Measurements from ENCODE around the gene NEUROD4.

DNA sequence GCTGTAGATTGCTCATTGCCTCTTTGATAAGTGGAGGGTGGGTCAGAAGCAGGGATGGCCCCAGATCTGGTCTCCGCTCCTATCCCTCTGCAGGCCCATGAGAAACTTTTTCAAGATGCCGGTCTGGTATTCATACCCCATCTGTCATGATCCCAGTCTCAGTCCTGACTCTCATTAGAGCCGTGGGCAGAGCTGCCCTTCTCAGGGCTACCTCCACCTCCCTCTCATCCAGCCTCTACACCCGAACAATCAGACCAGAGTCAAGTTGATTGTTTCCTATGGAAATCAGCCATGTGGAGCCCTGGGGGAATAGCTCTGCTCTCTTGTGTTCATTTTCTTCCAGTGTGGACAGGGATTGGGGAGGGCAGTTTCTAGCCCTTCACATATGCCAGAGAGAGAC, 45.8 kb downstream of the NEUROD4 start:
- TF ChIP-seq, protein P1, sequence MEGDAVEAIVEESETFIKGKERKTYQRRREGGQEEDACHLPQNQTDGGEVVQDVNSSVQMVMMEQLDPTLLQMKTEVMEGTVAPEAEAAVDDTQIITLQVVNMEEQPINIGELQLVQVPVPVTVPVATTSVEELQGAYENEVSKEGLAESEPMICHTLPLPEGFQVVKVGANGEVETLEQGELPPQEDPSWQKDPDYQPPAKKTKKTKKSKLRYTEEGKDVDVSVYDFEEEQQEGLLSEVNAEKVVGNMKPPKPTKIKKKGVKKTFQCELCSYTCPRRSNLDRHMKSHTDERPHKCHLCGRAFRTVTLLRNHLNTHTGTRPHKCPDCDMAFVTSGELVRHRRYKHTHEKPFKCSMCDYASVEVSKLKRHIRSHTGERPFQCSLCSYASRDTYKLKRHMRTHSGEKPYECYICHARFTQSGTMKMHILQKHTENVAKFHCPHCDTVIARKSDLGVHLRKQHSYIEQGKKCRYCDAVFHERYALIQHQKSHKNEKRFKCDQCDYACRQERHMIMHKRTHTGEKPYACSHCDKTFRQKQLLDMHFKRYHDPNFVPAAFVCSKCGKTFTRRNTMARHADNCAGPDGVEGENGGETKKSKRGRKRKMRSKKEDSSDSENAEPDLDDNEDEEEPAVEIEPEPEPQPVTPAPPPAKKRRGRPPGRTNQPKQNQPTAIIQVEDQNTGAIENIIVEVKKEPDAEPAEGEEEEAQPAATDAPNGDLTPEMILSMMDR (IDR thresholded peaks at IDR 0.05): no peak
- TF ChIP-seq POLR2A (IDR thresholded peaks at IDR 0.05): no peak

Data from esophagus squamous epithelium (tissue), 4 donors.